Embryonic facial prominence (tissue), 1 donor: ENCODE measurements around the gene ME3.
"Not testable (repeated sequence)": the region's sequence is repeated elsewhere in the genome, so short reads cannot be mapped to it uniquely, and the experiment has no call there.

ENCODE experiments used
- DNase-seq: peaks from one replicate; pipeline ENCODE4 v3.0.0-alpha.2; 2016; ENCODE audit errors: extremely low spot score

Gene ME3

GRCh38 chr11:86663761-86664160 is 8.7 kb downstream of the ME3 start:
- DNase-seq: no peak

- no peak for DNase-seq
Measured at GRCh38 chr11:86663291-86663690, 9.1 kb downstream of the ME3 start.

- DNase-seq: no peak
Measured at GRCh38 chr11:86660736-86661135, 11.7 kb downstream of the ME3 start.

- DNase-seq: no peak
Measured at GRCh38 chr11:86660088-86660487, 12.3 kb downstream of the ME3 start.

GRCh38 chr11:86658534-86658933 is 13.9 kb downstream of the ME3 start:
- no peak for DNase-seq

- not testable (repeated sequence) for DNase-seq
Measured at GRCh38 chr11:86645212-86645611, 27.2 kb downstream of the ME3 start.

GRCh38 chr11:86644291-86644690 is 28.1 kb downstream of the ME3 start:
- DNase-seq: no peak

- DNase-seq: no peak
Measured at GRCh38 chr11:86641537-86642261, 30.7 kb downstream of the ME3 start.

- DNase-seq: no peak
Measured at GRCh38 chr11:86639137-86639536, 33.3 kb downstream of the ME3 start.

- DNase-seq: no peak
Measured at GRCh38 chr11:86638673-86639072, 33.7 kb downstream of the ME3 start.

GRCh38 chr11:86637988-86638387 is 34.4 kb downstream of the ME3 start:
- DNase-seq: no peak

GRCh38 chr11:86636275-86636674 is 36.1 kb downstream of the ME3 start:
- DNase-seq: no peak

- no peak for DNase-seq
Measured at GRCh38 chr11:86632499-86633269, 39.7 kb downstream of the ME3 start.

- DNase-seq: no peak
Measured at GRCh38 chr11:86630229-86630981, 42.0 kb downstream of the ME3 start.

GRCh38 chr11:86629045-86629706 is 43.2 kb downstream of the ME3 start:
- no peak for DNase-seq

- no peak for DNase-seq
Measured at GRCh38 chr11:86627776-86628455, 44.5 kb downstream of the ME3 start.

GRCh38 chr11:86625981-86626380 is 46.4 kb downstream of the ME3 start:
- DNase-seq: no peak

- DNase-seq: no peak
Measured at GRCh38 chr11:86625544-86625943, 46.9 kb downstream of the ME3 start.

GRCh38 chr11:86624366-86624765 is 48.0 kb downstream of the ME3 start:
- no peak for DNase-seq

- no peak for DNase-seq
Measured at GRCh38 chr11:86623736-86624135, 48.7 kb downstream of the ME3 start.

GRCh38 chr11:86623041-86623621 is 49.3 kb downstream of the ME3 start:
- DNase-seq: no peak
